IMR-90 (cell line): ENCODE data around the gene FHL2. TPM values are rescaled to one million over a fixed set of nuclear protein-coding genes. Genes with fewer than 3 reads are reported as not detected.

ENCODE experiments used
- ATAC-seq: fragments of 200-7000 bp; cut with Tn5 transposase; 2 replicates; pipeline ENCODE4 v1.9.1; 2020; ENCODE audit warnings: low read depth, mild to moderate bottlenecking, moderate library complexity
- BruUV-seq: library from RNA; stranded (reverse); fragments of 400-500 nt; replicated peaks from 2 replicates; lab custom pipeline; 2021; lab: Mats Ljungman, UMichigan
- CTCF ChIA-PET: fragments of 300-600 bp; formaldehyde crosslinking; extraction: SDS; loops from one replicate; lab custom pipeline; 2021; ENCODE audit warnings: antibody characterized with exemption; lab: Yijun Ruan, JAX
- POLR2A ChIA-PET: fragments of 300-600 bp; sonication (Branson Sonifier 250); formaldehyde crosslinking; loops from one replicate; lab custom pipeline; 2022; ENCODE audit warnings: antibody characterized with exemption; ENCODE audit not compliant: unreplicated experiment; lab: Charles Lee
- DNase-seq: peaks from one replicate; pipeline ENCODE4 v3.0.0; 2013
- H2AFZ ChIP-seq: replicated peaks from 2 replicates; pipeline ENCODE3; 2013; ENCODE audit warnings: low read length, mild to moderate bottlenecking; ENCODE audit not compliant: poor library complexity
- H2AK5ac ChIP-seq: 2 replicates; pipeline ENCODE4 v1.6.1; 2013; ENCODE audit warnings: low read depth, low read length, inconsistent platforms
- H2AK9ac ChIP-seq: replicated peaks from 2 replicates; pipeline ENCODE3; 2013; ENCODE audit warnings: mild to moderate bottlenecking, low read depth, low read length, moderate library complexity; ENCODE audit not compliant: poor library complexity
- H2BK120ac ChIP-seq: 2 replicates; pipeline ENCODE4 v1.6.1; 2013; ENCODE audit warnings: low read depth, low read length, inconsistent platforms
- H2BK15ac ChIP-seq: 3 replicates; pipeline ENCODE4 v1.6.1; 2013; ENCODE audit warnings: low read depth, low read length, inconsistent platforms
- H2BK20ac ChIP-seq: 2 replicates; pipeline ENCODE4 v1.6.1; 2013; ENCODE audit warnings: low read depth, mild to moderate bottlenecking, inconsistent platforms, low read length, moderate library complexity
- H2BK5ac ChIP-seq: 2 replicates; pipeline ENCODE4 v1.6.1; 2013; ENCODE audit warnings: mild to moderate bottlenecking, low read depth, low read length, inconsistent platforms; ENCODE audit not compliant: poor library complexity, severe bottlenecking
- H3K14ac ChIP-seq: replicated peaks from 2 replicates; pipeline ENCODE4 v1.6.1; 2013; ENCODE audit warnings: low read depth, low read length, inconsistent platforms
- H3K18ac ChIP-seq: 2 replicates; pipeline ENCODE4 v1.6.1; 2013; ENCODE audit warnings: low read depth, low read length, control low read depth
- H3K23ac ChIP-seq: 2 replicates; pipeline ENCODE4 v1.6.1; 2013; ENCODE audit warnings: low read depth, low read length, inconsistent platforms
- H3K27ac ChIP-seq: 2 replicates; pipeline ENCODE4 v1.5.1; 2013; ENCODE audit warnings: mild to moderate bottlenecking, control low read depth, low read length; ENCODE audit not compliant: insufficient read depth
- H3K27me3 ChIP-seq: 2 replicates; pipeline ENCODE4 v1.6.1; 2013; ENCODE audit warnings: low read length; ENCODE audit not compliant: control insufficient read depth, insufficient read depth
- H3K36me3 ChIP-seq: 2 replicates; pipeline ENCODE4 v1.6.1; 2013; ENCODE audit warnings: low read length, mixed read lengths; ENCODE audit not compliant: control insufficient read depth, insufficient read depth
- H3K4ac ChIP-seq: 2 replicates; pipeline ENCODE4 v1.6.1; 2013; ENCODE audit warnings: low read depth, low read length, inconsistent platforms
- H3K4me1 ChIP-seq: 2 replicates; pipeline ENCODE4 v1.6.1; 2013; ENCODE audit warnings: low read length, mixed read lengths; ENCODE audit not compliant: control insufficient read depth, insufficient read depth
- H3K4me2 ChIP-seq: 2 replicates; pipeline ENCODE4 v1.6.1; 2013; ENCODE audit warnings: low read depth, mild to moderate bottlenecking, control low read depth, low read length, moderate library complexity
- H3K4me3 ChIP-seq: 2 replicates; pipeline ENCODE4 v1.5.1; 2013; ENCODE audit warnings: low read depth, mild to moderate bottlenecking, control low read depth, low read length, moderate library complexity; ENCODE audit not compliant: insufficient read depth
- H3K56ac ChIP-seq: 2 replicates; pipeline ENCODE4 v1.6.1; 2013; ENCODE audit warnings: low read length, inconsistent platforms; ENCODE audit not compliant: insufficient read depth; ENCODE audit errors: extremely low read depth
- H3K79me1 ChIP-seq, 2 experiments: 2 replicates each; pipeline ENCODE4 v1.6.1; 2013; ENCODE audit warnings: low read length in 2 of 2, inconsistent platforms in 1 of 2, low read depth in 1 of 2
- H3K9ac ChIP-seq: 2 replicates; pipeline ENCODE4 v1.6.1; 2013; ENCODE audit warnings: low read depth, low read length, control low read depth
- H3K9me1 ChIP-seq: 2 replicates; pipeline ENCODE4 v1.6.1; 2013; ENCODE audit warnings: low read length, inconsistent platforms; ENCODE audit not compliant: insufficient read depth
- H3K9me3 ChIP-seq: 2 replicates; pipeline ENCODE4 v1.6.1; 2013; ENCODE audit warnings: low read length; ENCODE audit not compliant: control insufficient read depth, insufficient read depth
- H4K20me1 ChIP-seq: 2 replicates; pipeline ENCODE4 v1.6.1; 2013; ENCODE audit warnings: low read length, inconsistent platforms; ENCODE audit not compliant: insufficient read depth
- H4K5ac ChIP-seq: 2 replicates; pipeline ENCODE4 v1.6.1; 2013; ENCODE audit warnings: mild to moderate bottlenecking, low read depth, low read length, control low read depth
- H4K8ac ChIP-seq, 2 experiments: 2 replicates each; pipeline ENCODE4 v1.6.1; 2013; ENCODE audit warnings: low read depth in 2 of 2, low read length in 2 of 2, control low read depth in 1 of 2, inconsistent platforms in 1 of 2
- H4K91ac ChIP-seq: 2 replicates; pipeline ENCODE4 v1.6.1; 2013; ENCODE audit warnings: low read depth, low read length, inconsistent platforms; ENCODE audit not compliant: insufficient read depth
- CHD1 ChIP-seq: IDR thresholded peaks from 2 replicates; pipeline ENCODE4 v1.6.1; 2012; ENCODE audit warnings: low read depth, low read length, improper control_type of control experiment
- FOS ChIP-seq: fragments of 150-350 bp; IDR thresholded peaks from 2 replicates; pipeline ENCODE4 v1.6.1; 2016; ENCODE audit warnings: low read depth, low read length
- WGBS, 2 experiments: methylation state at CpG; one replicate each; pipeline versions ENCODE4 v1.1.5 to v1.1.7; 2013; ENCODE audit warnings: missing lambda C conversion rate in 2 of 2; ENCODE audit not compliant: insufficient read length in 1 of 2; ENCODE audit errors: extremely low coverage in 2 of 2; 5-methylcytosine and 5-hydroxymethylcytosine counted together
- dilution Hi-C: fragments of 300-500 bp; cut with HindIII; formaldehyde crosslinking; loops from one replicate; pipeline ENCODE4 v1.14.3; 2018; ENCODE audit warnings: low sequenced_read_pairs; ENCODE audit not compliant: unreplicated experiment
- in situ Hi-C: fragments of 300-500 bp; cut with MboI; formaldehyde crosslinking; loops from 3 replicates; pipeline ENCODE4 v1.14.3; 2019; ENCODE audit warnings: low sequenced_read_pairs, inconsistent platforms, mixed read lengths
- intact Hi-C: fragments of 100-400 bp; cut with micrococcal nuclease; formaldehyde crosslinking; loops from 2 replicates; pipeline ENCODE4 v1.10.0; 2022
- polyA plus RNA-seq, 3 experiments: library from polyadenylated mRNA; depleted of rRNA; stranded (reverse); fragments of >200 nt; gene quantifications; 2 replicates each; pipeline ENCODE4 v1.2.3, GENCODE V29; 2012; ENCODE audit warnings: low replicate concordance in 1 of 3
- total RNA-seq: library from RNA; depleted of rRNA; stranded (reverse); fragments of >200 nt; gene quantifications from 2 replicates; pipeline ENCODE4 v1.2.3, GENCODE V29; 2012

FHL2 gene
- total and polyA plus RNA-seq, 2 of the 4 experiments (the other 2 are of a cell fraction) = 464 to 550 TPM

- Histone ChIP-seq H4K20me1 (peaks cover 40% of the 10 kb centered on the region), H3K56ac (peak overlapping the region; percentile 95), H3K4me1 (peaks cover 23% of the 10 kb centered on the region), H3K4ac (peak overlapping the region; percentile 99), H3K79me1 (peaks cover 12 to 45% of the 10 kb centered on the region in 2 experiments), H3K4me2 (peak overlapping the region; percentile 91; the same call in 1 of the 2 replicates), H2BK120ac (peak overlapping the region; percentile 95), H3K9ac (peak overlapping the region; percentile 100), H3K4me3 (peak overlapping the region; percentile 99), H2AK5ac (peak overlapping the region; percentile 99), H3K36me3 (peaks cover 37% of the 10 kb centered on the region), H2BK20ac (peak overlapping the region; percentile 15; the same call in 1 of the 2 replicates), H3K18ac (peak overlapping the region; percentile 98), H2AFZ (no peak overlapping the region), H3K23ac (peak overlapping the region; percentile 90), H2AK9ac (no peak overlapping the region), H3K9me1 (peaks cover 24% of the 10 kb centered on the region), H4K91ac (peak overlapping the region; percentile 99), H3K27me3 (no peaks in the 10 kb centered on the region), H3K14ac (peak overlapping the region; percentile 97), H3K9me3 (no peaks in the 10 kb centered on the region), H2BK15ac (peak overlapping the region; percentile 30; the same call in 2 of the 3 replicates), H4K8ac (peak overlapping the region; percentile 96 to 99), H3K27ac (peak overlapping the region; percentile 100), H4K5ac (peak overlapping the region; percentile 98), H2BK5ac (peak overlapping the region; percentile 99)
- no TSS peak for BruUV-seq
- in situ Hi-C loops = no loop called here
- no CpG with 5 or more reads among the region's 6 CpGs for WGBS, 2 experiments
- ATAC-seq (no peak), DNase-seq (no peak)
- ChIA-PET CTCF (interaction anchor here (0.8 to 1.2 kb wide), 2 partner anchors 9 to 14 kb away, joined by 3 read pairs; no protein-coding TSS in a partner anchor), POLR2A (no interaction called here)
- dilution Hi-C loops = no loop called here
- TF ChIP-seq CHD1 (no peak), FOS (no peak)
- intact Hi-C loops = loop anchor here (2.0 kb wide), 3 partner anchors 47 to 123 kb away; no protein-coding TSS in a partner anchor
Observed at GRCh38 chr2:105397953-105398335, 907 bp downstream of the FHL2 start.
